WERI-Rb-1 (cell line): ENCODE measurements around the gene ZNF669.
A peak's percentile ranks its signal among the peaks of the same experiment; 100 is the strongest.
"Not testable (repeated sequence)": the region's sequence is repeated elsewhere in the genome, so short reads cannot be mapped to it uniquely, and the experiment has no call there.

Experiments
- DNase-seq: peaks from one replicate; pipeline ENCODE4 v3.0.0-alpha.2; 2020
- H3K27ac ChIP-seq: fragments of 250-450 bp; sonication (Bioruptor Pico); 2 replicates; pipeline ENCODE4 v1.5.1; 2020; ENCODE audit warnings: mild to moderate bottlenecking, moderate library complexity
- H3K27me3 ChIP-seq: fragments of 250-450 bp; sonication (Bioruptor Pico); 2 replicates; pipeline ENCODE4 v1.5.1; 2021; ENCODE audit warnings: mild to moderate bottlenecking, low read depth, moderate library complexity; ENCODE audit not compliant: insufficient read depth, severe bottlenecking
- H3K36me3 ChIP-seq: fragments of 250-450 bp; sonication (Bioruptor Pico); 2 replicates; pipeline ENCODE4 v1.5.1; 2020; ENCODE audit warnings: mild to moderate bottlenecking, moderate library complexity
- H3K4me3 ChIP-seq: 2 replicates; pipeline ENCODE4 v1.5.1; 2011; ENCODE audit warnings: low read depth, mild to moderate bottlenecking, control low read depth, low read length
- H3K9me3 ChIP-seq: fragments of 250-450 bp; sonication (Bioruptor Pico); 2 replicates; pipeline ENCODE4 v1.5.1; 2021; ENCODE audit warnings: mild to moderate bottlenecking, moderate library complexity; ENCODE audit not compliant: severe bottlenecking
- TF ChIP-seq, protein P1 (sequence below): IDR thresholded peaks from 2 replicates; pipeline ENCODE4 v1.5.1; 2011; ENCODE audit warnings: low read depth, mild to moderate bottlenecking, control low read depth, inconsistent platforms, low read length

Gene ZNF669

DNA sequence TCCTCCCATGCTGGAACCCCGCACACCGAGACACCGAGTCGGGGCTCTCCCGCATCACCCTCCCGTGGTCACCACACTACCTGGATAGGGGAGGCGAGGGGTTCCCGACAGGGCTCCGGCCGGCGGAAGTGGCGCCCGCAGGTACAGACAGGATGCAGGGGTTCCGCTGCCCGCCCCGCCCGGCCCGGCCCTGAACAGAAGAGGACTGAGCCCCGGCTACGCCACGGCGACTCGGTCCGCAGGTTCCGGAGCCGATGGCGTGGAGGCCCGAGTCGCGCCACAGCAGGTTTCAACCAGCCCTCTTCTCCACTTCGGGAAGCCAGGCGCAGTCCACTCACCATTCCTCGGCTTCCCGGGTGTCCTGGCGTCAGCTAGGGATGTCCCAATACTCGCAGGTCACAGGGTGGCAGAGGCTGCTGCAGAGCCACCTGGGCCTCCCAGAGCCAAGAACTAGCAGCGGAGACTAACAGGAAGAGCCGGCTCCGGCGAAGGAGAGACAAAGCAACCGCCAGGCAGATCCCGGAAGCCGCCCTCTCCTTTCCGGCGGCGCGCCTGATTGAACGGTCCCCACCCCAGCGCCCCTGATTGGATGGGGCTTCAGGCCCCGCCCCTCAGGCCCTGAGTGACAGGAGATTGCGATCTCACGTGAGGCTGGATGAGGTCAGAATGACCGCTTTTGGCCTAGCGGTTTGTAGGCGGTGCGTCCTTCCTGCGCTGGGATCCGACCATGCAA is at the start of gene ZNF669:
TSS of gene ZNF669 (minus strand) at position 498 of the 733 bp plus-strand sequence. CDS start at position 341, 157 bp downstream.
- TF ChIP-seq, protein P1, sequence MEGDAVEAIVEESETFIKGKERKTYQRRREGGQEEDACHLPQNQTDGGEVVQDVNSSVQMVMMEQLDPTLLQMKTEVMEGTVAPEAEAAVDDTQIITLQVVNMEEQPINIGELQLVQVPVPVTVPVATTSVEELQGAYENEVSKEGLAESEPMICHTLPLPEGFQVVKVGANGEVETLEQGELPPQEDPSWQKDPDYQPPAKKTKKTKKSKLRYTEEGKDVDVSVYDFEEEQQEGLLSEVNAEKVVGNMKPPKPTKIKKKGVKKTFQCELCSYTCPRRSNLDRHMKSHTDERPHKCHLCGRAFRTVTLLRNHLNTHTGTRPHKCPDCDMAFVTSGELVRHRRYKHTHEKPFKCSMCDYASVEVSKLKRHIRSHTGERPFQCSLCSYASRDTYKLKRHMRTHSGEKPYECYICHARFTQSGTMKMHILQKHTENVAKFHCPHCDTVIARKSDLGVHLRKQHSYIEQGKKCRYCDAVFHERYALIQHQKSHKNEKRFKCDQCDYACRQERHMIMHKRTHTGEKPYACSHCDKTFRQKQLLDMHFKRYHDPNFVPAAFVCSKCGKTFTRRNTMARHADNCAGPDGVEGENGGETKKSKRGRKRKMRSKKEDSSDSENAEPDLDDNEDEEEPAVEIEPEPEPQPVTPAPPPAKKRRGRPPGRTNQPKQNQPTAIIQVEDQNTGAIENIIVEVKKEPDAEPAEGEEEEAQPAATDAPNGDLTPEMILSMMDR = no peak
- H3K4me3 ChIP-seq = peak within 1 kb of the TSS; percentile 97
- no peaks in the 10 kb centered on the region for H3K27me3 ChIP-seq
- peaks cover 48% of the 10 kb centered on the region for H3K36me3 ChIP-seq
- H3K9me3 ChIP-seq = peaks cover 25% of the 10 kb centered on the region
- peak within 1 kb of the TSS; percentile 93 for H3K27ac ChIP-seq
- DNase-seq = peak; percentile 99

DNA sequence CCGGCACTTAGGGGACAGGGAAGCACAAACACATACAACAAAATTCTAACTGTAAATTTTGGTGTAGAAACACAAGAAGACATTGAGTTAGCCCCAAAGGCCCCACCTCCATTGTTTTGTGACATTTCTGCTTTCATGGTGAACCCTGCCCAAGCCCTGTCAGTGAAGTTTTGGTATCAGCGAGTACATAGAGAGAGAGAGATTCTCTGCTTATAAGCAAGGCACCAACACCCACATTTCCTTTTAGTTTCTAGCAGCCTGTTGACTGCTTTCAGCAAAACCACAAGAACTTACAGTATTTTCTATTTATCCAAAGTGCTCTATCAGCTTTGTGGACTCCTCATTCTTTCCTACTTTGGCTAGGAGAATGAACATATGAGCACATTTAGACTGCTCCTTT is 43.6 kb upstream of the ZNF669 start:
- Histone ChIP-seq H3K36me3 (peaks cover 38% of the 10 kb centered on the region), H3K27ac (no peak overlapping the region), H3K4me3 (no peak overlapping the region), H3K27me3 (no peaks in the 10 kb centered on the region), H3K9me3 (peaks cover 4% of the 10 kb centered on the region)
- TF ChIP-seq, protein P1 = no peak
- DNase-seq = no peak

- H3K27me3 ChIP-seq, H3K4me3 ChIP-seq, H3K9me3 ChIP-seq, H3K27ac ChIP-seq, DNase-seq: not testable (repeated sequence)
- H3K36me3 ChIP-seq = peaks cover 41% of the 10 kb centered on the region
These were observed 43.0 kb upstream of the ZNF669 start for GRCh38 chr1:247147120-247147519.

- no peak overlapping the region for H3K4me3 ChIP-seq
- H3K9me3 ChIP-seq = peaks cover 4% of the 10 kb centered on the region
- DNase-seq = peak; percentile 29
- H3K36me3 ChIP-seq = peaks cover 45% of the 10 kb centered on the region
- TF ChIP-seq, protein P1 = peak; percentile 58
- no peaks in the 10 kb centered on the region for H3K27me3 ChIP-seq
- H3K27ac ChIP-seq = no peak overlapping the region
These were observed 42.5 kb upstream of the ZNF669 start for GRCh38 chr1:247146671-247147070.

DNA sequence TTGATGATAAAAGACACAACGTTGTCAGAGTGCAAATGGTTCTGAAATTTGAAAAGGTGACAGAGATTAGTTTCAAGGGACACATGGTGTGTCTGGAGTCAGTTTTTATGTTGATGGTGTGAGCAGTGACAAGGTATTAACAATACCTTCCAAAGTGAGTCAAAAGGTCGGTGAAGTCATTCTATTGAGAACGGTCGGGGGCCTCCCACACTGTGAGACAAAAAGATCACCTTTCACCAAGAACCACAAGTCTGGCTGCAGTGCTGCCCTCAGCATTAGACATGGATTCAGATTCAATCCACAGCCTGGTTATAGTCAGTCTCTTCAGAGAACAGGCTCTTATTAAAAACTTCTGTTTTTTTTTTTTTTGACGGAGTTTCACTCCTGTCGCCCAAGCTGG is 41.1 kb upstream of the ZNF669 start:
- TF ChIP-seq, protein P1 = no peak
- Histone ChIP-seq H3K36me3 (peaks cover 51% of the 10 kb centered on the region), H3K4me3 (no peak overlapping the region), H3K9me3 (peaks cover 17% of the 10 kb centered on the region), H3K27me3 (no peaks in the 10 kb centered on the region), H3K27ac (no peak overlapping the region)
- no peak for DNase-seq

DNA sequence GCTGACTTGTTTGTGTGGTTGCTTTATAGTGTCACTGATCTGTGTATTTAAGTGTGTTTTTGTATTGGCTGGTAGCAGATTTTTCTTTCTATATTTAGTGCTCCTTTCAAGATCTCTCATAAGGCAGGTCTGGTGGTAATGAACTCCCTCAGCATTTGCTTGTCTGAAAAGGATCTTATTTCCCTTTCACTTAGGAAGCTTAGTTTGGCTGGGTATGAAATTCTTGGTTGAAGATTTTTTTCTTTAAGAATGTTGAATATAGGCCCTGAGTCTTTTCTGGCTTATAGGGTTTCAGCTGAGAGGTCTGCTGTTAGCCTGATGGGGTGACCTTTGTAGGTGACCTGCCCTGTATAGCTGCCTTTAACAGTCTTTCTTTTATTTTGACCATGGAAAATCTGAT is 35.4 kb upstream of the ZNF669 start:
- not testable (repeated sequence) for DNase-seq, H3K27ac ChIP-seq, H3K4me3 ChIP-seq, H3K27me3 ChIP-seq
- Histone ChIP-seq H3K9me3 (peaks cover 28% of the 10 kb centered on the region), H3K36me3 (peaks cover 28% of the 10 kb centered on the region)

DNA sequence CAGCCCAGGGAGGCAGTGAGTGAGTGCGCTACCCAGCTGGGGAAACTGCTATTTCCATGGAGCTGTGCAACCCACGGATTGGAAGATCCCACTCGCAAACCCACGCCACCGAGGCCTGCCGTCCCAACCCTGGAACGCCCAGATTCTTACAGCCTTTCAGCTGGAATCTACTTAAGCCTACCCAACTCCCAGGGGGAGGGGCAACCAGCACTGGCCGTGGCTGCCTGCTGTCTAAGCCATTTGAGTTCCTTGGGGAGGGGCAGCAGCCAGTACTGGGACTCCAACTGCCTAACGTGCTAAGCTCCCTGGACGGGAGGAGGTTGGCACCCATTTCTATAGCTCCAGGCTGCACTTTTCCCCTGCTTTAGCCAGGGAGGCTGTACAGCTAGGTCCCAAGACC is 27.1 kb upstream of the ZNF669 start:
- H3K9me3 ChIP-seq = peaks cover 2% of the 10 kb centered on the region
- no peak overlapping the region for H3K4me3 ChIP-seq
- H3K27me3 ChIP-seq = no peaks in the 10 kb centered on the region
- H3K36me3 ChIP-seq = peaks cover 9% of the 10 kb centered on the region
- TF ChIP-seq, protein P1 = no peak
- H3K27ac ChIP-seq = peak overlapping the region; percentile 64
- DNase-seq = peak; percentile 94

GRCh38 chr1:247127519-247128282 is 23.5 kb upstream of the ZNF669 start:
- H3K27ac ChIP-seq, H3K4me3 ChIP-seq, DNase-seq, H3K27me3 ChIP-seq, H3K9me3 ChIP-seq: not testable (repeated sequence)
- H3K36me3 ChIP-seq = peaks cover 10% of the 10 kb centered on the region

DNA sequence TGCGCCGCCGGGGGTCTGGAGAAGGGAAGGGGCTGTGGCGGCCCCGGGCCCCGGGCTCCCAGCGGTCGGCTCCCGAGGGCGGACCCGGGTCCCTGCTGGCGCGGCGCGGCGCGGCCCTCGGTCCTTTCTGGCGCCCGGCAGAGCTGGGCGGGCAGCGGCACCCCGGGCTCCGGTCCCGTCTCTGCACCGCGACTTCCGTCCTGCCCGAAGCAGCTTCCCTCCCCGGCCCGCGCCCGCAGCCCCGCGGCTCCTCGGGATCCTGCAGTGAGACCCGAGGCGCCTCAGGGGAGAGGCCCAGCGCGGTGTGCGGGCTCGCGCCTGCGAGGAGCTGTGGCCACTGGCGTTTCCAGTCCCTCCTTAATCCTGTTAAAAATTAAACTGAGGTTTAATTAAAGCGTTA is 22.4 kb upstream of the ZNF669 start:
- DNase-seq, H3K4me3 ChIP-seq, H3K27ac ChIP-seq: not testable (repeated sequence)

More for the DNA sequence above, 22.4 kb upstream of the ZNF669 start:
- peaks cover 10% of the 10 kb centered on the region for H3K36me3 ChIP-seq
- not testable (repeated sequence) for H3K9me3 ChIP-seq, H3K27me3 ChIP-seq
